ENCODE measurements around the gene GRIN2A.

Gene GRIN2A

DNA sequence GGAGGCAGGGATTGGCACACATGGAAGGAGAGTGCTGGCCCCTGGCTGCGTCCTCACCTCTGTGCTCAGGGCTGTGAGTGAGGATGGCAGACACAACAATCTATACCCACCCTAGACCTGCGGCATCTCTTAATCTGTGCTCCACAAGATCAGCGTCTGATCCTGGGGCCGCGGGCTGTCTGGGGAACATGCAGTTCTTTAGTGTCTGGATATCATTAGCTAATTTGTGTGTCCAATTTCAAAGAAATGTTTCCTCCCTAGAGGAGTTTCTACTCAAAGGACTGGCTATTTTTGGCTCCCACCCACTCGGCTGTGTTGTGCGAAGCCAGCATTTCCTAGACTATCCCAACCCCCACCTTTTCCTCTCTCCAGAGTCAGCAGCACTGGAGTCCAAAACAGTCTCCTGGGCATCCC lies 93.8 kb downstream of the GRIN2A start:
- DNase-seq (ENCODE audit: low read depth in 1 of 2, low spot score in 1 of 2) = no peak

DNA sequence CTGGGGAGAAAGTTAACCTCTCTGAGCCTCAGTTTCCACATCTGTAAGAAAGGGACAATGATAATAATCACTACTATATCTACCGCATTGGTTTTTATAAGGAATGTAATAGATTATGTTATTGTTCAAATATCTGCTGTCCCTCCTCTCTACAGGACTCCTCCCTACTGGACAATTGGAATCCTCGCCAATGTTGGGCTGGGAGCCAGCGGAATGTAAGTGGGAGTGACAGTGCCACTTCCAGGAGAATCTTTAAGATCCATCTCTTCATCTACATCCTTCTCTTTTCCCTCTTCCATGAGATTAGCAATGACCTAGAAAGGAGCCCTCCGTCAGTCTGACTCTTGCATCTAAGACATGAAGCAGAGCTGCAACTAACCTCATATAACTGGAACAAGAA lies 95.1 kb downstream of the GRIN2A start:
- DNase-seq (ENCODE audit: low read depth in 1 of 2, low spot score in 1 of 2) = no peak

DNA sequence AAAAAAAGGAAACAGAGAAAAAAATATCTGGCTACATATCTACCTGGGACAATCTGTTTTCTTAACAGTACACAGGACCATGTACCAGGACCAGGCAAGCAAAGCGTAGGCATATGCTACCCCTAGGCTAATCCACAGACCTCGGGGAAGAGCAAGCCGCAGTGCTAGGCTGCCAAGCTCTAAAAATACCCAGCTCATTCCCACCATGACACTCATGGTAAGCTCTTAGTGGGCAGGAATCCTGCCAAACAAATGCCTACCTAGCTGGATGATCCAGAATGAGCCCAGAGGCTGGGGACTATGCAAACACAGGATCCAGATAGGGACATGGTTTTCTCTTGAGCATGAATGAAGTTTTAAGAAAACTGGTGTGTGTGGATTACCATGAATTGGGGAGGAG lies 95.6 kb downstream of the GRIN2A start:
- DNase-seq (ENCODE audit: low read depth in 1 of 2, low spot score in 1 of 2) = no peak

DNA sequence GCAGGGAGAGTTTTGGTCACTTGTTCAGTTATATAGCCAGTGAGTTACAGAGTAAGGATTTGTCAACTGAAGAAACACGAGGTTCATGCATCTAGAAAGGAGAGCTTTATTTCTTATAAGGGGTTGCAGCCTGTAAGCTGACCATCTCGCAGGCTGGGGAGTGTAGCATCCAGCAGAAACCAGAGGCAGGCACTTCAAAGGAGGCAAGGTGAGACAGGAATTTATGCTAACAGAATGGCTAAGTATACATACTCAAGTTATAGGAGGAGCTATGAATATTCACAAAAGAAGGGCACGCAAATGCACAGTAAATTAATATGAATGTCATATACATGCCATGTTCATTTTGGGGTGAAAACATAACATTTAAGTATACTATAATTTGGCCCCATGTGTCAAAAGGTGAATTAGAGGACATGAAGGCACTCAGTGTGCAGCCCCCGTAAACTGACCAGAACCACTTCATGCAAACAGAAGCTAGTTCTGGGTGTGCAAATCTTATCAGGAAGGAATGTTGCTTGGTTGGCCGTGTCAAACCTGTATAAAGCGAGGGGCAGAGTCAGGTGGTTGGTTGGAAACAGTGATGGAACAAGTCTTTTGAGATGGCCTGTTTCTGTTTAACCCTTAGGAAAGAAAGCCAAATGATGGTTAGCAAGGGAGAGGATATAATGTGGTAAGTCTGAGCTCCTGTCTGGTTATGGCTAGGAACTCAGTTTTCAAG lies 97.0 kb downstream of the GRIN2A start:
- DNase-seq (ENCODE audit: low read depth in 1 of 2, low spot score in 1 of 2) = no peak

DNA sequence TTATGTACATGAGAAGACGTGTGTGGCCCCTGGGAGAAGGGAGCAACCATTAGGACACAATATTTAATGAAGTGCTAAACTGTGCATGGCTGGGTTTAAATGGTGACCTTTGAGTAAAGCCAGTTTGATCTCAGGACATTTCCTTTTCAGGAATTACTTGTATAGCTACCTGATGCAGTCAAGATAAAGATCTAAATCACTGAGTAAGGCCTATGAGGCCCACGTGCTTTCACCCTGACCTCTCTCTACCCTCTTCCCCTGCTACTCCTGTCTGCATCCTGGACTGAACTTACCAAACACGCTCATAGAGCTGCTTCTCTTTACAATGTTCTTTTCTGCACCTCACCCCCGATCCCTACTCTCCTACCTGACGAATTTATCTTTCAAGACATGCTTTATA lies 98.9 kb downstream of the GRIN2A start:
- DNase-seq (ENCODE audit: low read depth in 1 of 2, low spot score in 1 of 2) = no peak

DNA sequence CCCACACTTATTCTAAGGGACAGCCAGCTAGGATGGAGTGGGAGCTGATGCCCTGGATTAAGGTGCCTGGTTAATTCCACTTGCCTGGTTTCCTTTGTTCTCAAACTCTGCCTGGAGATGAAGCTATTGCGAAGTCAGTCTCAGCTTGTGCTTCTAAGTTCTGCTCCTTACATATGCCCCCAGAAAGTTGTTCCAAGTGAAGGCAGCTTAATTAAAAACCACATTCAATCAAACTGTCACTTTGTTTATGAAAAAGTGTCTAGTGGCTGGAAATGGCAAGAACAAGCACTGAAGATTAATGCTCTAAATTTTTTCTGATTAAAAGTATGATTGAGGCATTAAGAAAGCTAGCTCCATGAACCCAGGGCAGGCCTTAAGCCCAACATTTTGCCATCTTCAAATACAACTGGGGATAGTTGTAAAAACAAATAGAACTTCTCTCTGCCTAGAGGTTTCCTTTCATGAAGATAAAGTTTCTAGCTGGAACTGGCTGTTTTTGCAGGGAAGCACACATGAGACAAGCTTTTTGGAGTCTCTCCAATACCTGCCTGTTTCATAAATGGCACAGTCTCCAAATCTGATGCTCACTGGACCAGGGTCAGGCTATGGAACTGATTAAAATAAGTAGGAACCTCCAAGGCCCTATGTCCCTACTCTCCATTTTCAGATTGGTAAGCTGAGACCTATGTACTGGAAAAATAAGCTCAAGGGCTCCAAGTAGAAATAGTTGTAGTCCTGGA lies 100.9 kb downstream of the GRIN2A start:
- DNase-seq (ENCODE audit: low read depth in 1 of 2, low spot score in 1 of 2) = no peak

DNA sequence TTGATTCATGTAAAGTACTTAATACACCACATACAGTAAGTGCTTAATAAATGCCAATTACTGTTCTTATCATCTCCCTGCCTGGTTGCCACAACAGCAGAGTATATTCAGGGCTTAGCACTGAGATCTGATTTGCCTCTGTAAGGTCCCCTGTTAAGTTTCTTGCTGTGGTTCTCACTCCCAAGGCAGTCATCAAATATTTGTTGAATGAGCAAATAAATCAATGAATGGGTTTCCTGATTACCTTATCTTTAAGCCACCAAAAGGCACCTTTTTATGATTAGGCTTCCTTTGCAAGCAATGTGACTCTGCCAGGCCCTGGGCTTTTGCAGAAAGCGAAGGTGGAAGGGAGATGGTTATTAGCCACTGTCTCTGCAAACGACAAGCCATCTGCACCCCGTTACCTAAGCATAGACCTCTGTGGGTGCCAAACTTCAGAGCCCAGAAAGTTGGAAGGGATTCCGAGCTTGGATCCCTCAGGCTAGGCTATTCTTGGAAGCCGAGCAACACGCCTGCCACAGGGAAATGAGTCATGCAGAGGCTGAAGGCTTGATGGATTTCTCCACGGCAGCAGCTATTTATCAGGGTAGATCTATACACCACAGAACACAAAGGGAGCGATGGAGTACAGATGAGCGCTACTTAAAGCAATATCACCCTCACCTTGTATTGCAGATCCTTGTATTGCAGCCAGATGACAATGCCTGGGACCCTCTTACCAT lies 102.0 kb downstream of the GRIN2A start:
- no peak for DNase-seq (ENCODE audit: low read depth in 1 of 2, low spot score in 1 of 2)

DNA sequence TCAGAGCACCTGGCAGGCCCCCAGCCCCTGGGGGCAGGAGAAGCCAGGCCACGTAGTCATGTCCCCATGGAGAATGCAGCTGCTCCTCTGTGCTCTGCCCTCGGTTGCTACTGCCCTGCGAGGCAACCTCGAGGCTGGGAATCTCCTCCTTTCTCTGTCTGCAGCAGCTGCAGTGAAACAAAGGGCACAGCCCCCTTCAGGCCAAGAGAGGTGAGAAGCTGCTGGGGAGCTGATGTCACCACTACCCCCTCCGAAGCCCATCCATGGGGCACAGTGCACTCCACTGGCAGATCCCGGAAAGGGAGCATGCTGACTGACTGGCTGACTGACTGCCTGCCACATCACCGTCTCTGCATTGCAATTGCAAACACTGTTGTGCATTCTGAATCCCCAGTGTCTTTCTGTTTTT lies 103.7 kb downstream of the GRIN2A start:
- no peak for DNase-seq (ENCODE audit: low read depth in 1 of 2, low spot score in 1 of 2)

DNA sequence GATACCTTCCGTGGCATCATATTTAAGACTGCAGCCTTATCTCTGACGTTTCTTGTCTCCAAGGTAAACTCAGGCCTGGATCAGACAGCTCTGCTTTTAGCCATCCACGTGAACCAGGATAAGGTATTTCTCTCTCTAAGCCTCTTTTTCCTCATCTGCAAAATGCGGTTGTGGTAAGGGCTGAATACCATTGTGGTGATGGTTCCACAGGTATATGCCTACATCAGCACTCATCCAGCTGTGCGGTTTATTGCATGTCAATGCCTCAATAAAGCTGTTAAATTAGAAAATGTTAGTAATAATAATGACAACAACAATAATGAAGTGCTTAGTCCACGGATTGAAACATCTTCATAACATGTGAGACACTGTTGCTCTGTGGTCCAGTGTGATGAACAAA lies 104.4 kb downstream of the GRIN2A start:
- DNase-seq (ENCODE audit: low read depth in 1 of 2, low spot score in 1 of 2) = no peak

DNA sequence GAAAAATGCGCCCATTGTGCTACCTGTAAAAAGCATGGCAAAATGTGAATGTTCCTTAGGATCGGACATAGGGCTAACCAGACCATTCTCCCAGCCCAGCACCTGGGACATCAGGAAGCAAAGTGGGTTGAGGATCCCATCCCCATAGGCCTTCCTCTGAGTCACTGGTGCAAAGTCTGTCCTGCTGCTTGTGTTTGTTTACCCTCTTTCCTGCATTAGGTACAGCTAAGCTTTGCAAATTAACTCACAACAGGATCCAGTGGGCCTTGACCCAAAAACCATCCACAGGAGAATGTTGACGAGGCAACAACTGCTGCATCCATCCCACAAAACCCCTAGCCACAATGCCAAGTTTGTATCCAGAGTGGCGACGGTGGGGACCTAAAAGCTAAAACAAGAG lies 106.2 kb downstream of the GRIN2A start:
- DNase-seq (ENCODE audit: low read depth in 1 of 2, low spot score in 1 of 2) = no peak

DNA sequence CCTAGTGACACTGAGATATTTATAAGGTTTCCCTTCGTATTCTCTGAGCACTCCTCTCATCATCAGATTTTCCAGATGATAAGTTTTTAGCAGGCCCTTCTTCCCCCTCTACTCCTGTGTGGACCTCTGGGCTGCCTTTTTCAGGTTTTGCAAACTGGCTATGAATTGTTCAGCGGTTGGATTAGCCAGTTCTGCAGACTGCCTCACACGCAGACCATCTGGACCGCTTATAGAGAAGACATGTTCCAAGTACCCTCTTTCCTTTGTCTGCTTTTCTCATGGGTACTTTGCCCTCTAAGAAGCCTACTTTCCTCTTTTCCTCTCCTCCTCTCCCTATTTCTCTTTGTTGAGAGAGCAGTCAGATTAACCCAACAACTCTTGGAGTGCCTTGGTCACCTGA lies 111.6 kb downstream of the GRIN2A start:
- no peak for DNase-seq (ENCODE audit: low read depth in 1 of 2, low spot score in 1 of 2)

DNA sequence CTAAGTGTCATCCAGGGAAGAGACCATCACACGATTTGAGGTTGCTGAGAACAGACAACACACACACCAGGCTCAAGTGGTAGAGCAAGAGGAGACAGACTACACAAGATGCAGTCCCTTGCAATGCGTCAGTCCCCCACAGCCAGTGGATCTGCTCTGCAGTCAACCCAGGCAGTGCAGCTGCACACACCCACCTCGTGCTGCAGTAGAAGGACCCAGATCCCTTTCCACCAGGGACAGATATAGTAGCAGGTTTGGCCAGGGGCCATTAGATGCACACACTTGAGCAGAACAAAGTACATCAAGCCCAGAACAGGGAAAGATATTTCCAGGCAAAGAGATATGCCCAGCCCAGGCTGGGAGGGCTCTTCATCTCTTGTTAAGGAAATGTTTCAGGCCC lies 112.9 kb downstream of the GRIN2A start:
- DNase-seq (ENCODE audit: low read depth in 1 of 2, low spot score in 1 of 2) = no peak

DNA sequence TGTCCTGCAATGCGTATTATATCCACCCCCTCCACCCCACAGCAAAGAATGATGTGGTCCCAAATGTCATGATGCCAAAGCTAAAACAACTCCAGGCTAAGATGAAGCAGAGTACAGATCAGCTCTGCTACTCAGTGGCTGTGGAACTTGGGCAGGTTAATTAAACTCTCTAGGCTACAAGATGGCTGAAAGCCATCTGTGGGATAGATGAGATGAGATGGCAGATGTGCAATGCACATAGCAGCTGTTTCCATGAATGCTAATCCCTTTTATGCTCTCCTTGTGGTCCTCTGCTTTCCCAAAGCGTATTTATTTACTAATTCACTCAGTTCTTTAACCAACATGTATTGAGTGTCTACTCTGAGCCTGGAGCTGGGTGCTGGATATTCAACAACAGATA lies 114.4 kb downstream of the GRIN2A start:
- no peak for DNase-seq (ENCODE audit: low read depth in 1 of 2, low spot score in 1 of 2)

DNA sequence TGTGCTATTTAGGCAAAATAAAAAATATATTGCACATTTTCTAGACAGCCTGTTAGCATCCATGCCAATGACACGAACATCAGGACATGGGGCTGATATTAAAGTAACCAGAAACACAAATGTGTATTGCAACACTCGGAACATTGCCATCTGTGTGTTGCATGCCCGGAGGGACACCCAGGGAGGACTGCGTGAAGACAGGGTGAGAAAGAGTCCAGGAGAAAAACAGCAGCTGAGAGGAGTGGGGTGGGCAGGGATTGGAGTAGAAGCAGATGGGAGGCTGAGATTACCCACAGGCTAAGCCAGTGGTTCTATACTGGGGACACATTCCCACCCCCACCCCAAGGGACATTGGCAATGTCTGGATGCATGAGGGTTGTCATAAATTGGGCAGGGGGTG lies 114.8 kb downstream of the GRIN2A start:
- DNase-seq (ENCODE audit: low read depth in 1 of 2, low spot score in 1 of 2) = no peak

DNA sequence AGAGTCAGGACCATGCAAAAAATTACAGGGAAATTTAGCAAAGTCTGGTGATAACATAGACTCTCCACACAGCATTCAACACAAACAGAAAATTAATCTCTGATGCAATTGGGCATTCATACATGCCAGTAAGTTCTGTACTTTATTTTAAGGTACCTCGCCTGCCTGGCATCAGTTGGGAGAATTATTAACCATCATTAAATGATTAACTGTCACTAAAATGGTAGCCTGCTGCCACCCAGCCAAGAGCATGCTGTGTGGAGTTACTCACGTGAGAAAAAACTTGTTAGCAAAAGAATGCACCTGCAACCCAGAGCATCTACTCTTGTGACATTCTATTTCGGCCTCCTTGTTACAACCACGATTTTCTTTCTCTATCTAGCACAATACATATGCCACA lies 117.2 kb downstream of the GRIN2A start:
- DNase-seq (ENCODE audit: low read depth in 1 of 2, low spot score in 1 of 2) = no peak

DNA sequence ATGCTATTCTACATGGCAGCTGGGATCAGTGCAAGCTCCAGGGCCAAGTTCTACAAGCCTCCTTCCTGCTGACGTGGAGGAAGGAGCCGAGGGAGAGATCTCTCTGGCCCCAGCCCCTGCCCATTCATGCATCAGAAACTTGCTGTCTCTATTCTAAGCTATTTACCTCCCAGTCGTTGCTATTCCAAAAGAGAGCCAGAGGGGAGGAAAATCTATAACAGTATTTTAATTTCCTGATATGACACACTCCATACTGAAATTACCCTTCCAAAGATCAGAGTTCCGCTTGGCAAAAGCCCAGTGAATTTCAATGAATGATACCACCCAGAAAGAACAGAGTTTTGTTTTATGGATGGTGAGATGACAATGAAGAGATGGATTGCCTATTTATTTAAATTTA lies 133.4 kb downstream of the GRIN2A start:
- no peak for DNase-seq (ENCODE audit: low read depth in 1 of 2, low spot score in 1 of 2)

DNA sequence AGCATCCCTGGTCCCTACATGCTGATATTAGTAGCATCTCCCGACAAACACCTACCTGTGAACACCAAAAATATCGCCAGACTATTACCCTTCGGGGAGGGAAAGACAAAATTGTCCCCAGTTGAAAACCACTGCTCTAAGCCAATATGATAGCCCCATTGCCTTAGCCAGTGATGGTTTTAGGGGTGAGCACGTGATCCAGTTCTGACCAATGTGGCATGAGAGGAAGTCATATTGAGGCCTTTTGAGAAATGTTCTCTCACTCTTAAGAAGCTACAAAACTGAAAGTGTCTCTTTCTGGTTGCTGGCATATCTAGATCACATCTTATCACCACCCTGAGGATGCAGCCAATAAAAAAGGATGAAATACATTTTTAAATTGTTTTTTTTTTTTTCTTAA lies 136.3 kb downstream of the GRIN2A start:
- no peak for DNase-seq (ENCODE audit: low read depth in 1 of 2, low spot score in 1 of 2)

DNA sequence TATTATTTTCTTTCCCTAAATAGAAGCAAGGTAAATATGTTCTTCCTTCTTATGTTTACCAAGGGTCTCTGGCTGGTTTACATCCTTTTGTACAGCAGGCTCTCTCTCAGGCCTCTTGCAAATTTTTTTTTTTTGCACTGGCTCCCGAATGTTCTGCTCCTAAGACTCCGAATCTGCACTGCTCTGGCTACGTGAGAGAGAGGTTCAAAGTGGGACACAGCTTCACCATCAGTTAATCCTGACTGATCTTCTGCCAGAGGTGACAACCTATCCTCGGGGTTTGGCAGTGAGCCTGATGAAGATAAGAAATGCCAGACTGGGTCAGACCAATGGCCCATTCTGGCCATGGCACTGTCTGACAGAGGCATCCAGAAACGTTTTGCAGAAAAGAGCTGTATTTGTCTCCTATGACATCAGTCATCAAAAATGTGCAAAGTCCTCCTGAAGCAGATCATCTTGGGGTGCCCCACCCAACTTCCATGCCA lies 136.9 kb downstream of the GRIN2A start:
- DNase-seq (ENCODE audit: low read depth in 1 of 2, low spot score in 1 of 2) = no peak

DNA sequence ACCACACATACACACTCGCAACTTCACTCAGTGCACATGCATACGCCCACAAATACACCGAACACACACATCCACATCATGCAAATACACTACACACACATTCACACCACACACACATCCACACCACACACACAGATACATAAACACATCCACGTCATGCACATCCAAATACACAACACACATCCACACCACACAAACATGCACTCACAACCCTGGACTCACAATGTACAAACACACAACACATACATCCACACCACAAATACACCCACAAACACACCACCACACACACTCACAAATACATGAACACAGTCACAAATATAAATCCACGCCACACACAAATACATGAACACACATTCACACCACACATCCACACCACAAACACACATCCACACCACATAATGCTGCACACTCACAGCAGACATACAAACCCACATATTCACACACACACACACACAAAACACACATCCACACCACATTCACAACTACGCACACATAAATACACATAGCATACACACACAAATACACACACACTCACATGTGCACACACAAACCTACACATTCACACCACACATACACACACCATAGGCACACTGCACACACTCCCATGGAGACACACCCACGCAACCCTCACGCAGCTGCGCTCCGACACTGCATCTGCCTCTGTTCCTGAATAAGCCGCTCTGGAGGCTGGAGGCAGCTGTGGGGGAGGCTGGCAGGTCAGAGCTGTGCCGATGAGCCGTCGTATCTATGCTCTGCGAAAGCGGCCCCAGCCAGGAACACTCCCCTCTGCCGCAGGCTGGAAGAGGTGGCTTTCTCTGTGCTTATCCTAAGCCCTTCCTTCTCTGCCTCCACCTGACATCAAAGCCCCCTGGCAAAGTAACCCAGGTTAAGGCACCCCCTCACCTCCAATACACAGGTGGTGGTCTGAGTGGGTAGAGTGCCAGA lies 141.8 kb downstream of the GRIN2A start:
- no peak for DNase-seq (ENCODE audit: low read depth in 1 of 2, low spot score in 1 of 2)

DNA sequence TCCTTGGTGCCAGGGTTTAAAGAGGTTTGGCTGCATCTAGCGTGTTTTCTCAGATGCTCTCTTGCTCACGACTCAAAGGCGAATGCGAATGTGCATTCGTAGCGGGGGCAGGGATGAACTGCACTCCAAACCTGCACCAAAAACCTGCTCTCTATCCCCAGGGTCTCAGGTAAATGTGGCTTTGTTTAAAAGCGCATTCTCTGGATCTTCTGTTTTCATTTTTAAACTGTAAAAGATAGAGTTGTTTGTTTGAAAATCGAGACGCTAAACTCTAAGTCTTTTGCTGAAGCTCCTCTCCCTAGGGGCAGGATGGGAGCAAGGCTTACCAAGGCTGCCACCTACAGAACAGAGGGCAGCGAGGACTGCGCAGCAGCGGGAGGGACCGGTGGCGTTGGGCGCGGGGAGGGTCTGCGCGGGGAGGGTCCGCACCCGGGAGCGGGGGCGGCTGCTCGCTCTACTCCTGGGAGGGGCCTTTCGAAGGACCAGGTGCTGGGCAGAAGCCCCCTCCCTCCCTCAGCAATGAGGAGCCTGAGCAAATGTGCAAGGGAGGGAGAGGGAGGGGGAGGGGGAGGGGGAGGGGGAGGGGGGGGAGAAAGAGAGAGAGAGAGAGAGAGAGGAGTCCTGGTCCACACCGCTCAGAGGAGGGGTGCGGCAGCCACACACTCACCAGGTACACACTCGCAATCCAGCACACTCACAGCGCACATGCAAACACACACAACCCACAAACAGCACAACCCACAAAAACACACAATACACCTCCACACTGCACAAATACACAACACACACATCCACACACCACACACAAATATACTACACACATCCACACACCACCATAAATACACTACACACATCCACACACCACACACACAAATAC lies 142.8 kb downstream of the GRIN2A start:
- DNase-seq (ENCODE audit: low read depth in 1 of 2, low spot score in 1 of 2) = no peak
